ENCODE measurements around the gene ZFY.

DNA sequence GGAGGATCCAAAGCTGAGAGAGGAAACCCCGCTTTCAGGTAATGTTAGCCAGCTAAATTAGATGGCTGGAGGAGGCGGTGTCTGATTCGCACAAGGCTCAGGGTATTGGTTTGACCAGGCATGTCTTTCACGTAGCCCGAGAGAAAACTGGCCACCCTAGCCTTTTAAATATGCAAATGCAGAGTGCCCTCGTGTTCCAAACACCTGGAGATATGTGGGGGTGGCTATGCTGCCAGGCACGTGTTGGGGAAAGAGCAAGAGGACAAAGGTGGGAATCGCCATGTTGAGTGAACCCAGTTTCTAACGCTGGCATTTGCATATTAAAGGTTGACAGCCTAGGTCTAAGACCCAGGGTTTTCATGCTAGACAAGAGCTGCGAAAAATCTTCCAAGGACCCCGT lies 84.4 kb downstream of the ZFY start:
- TF ChIP-seq, protein P1, sequence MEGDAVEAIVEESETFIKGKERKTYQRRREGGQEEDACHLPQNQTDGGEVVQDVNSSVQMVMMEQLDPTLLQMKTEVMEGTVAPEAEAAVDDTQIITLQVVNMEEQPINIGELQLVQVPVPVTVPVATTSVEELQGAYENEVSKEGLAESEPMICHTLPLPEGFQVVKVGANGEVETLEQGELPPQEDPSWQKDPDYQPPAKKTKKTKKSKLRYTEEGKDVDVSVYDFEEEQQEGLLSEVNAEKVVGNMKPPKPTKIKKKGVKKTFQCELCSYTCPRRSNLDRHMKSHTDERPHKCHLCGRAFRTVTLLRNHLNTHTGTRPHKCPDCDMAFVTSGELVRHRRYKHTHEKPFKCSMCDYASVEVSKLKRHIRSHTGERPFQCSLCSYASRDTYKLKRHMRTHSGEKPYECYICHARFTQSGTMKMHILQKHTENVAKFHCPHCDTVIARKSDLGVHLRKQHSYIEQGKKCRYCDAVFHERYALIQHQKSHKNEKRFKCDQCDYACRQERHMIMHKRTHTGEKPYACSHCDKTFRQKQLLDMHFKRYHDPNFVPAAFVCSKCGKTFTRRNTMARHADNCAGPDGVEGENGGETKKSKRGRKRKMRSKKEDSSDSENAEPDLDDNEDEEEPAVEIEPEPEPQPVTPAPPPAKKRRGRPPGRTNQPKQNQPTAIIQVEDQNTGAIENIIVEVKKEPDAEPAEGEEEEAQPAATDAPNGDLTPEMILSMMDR (IDR thresholded peaks at IDR 0.05; ENCODE audit: insufficient read depth, low read length, poor library complexity, severe bottlenecking): no peak
- TF ChIP-seq EZH2phosphoT487 (conservative IDR thresholded peaks at IDR 0.05; ENCODE audit: low read length): no peak
